ENCODE measurements around the gene NAA30. TPM values are rescaled to one million over a fixed set of nuclear protein-coding genes. Genes with fewer than 3 reads are reported as not detected.

The NAA30 gene
- total RNA-seq, 1 experiment from 2014 or later: 14.0 TPM

DNA sequence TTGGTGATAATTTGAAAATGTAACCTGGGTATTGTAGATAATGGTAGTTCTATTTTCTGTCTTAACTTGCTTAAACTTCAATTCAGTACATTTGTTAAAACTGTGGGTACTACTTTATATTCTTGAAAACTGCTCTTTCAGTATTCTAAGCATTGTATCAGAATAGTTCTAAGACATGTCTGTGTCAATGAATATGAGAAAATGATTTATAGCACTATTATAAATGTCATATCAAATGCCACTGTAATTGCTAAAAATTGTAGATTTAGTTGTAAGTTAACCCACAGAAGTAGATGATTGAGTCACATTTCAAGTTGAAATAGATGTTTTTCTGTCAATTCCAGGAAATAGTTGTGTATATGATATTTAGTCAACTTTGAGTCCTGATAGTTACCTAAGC is 2.4 kb downstream of the NAA30 start (continued):
- TF ChIP-seq ZBTB33 (IDR thresholded peaks at IDR 0.05; ENCODE audit: extremely low read depth, insufficient replicate concordance, low read length): no peak

DNA sequence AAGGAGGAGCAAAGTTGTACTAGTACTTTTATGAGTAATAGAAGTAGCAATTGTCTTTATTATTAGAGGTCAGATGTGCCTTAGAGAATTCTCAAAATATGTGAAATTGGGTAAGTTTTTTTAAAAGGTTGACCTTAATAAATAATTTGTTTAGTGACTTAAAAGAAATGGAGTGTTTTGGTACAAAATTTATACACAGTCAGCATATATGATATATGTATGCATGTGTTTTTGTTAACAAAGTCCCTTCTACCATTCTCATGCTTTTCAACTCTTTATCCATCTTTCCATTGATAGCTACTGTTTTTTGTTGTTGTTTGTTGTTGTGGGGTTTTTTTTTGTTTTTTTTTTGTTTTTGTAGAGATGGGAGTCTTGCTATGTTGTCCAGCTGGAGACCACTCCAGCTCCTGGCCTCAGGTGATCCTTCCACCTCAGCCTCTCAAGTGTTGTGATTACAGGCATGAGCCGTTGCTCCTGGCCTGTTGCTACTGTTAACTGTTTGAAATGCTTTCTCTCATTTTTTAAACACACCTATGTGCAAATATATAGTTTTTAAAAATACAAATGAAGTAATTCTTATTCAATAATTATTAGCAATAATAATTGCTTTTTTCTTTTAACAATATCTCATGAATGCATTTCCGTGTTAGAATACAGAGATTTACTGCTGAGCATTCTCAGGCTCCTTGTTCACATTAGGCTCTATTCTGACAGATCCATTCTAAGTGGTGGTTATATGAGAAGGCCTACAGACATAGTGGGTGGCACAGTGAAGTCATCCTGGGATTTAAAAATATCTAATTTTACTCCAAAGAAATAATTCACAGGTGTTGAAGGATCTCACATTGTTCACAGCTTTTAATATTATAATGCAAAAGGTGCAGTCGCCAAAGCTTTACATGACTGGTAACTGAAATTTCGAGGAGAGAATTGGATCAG is 10.4 kb downstream of the NAA30 start:
- ChIA-PET RAD21 (ENCODE audit: low non-redundant PET in 1 of 2, low total read pairs in 2 of 2, uncharacterized antibody in 2 of 2, unreplicated experiment in 2 of 2) (no interaction called here), CTCF (no interaction called here), POLR2A (interaction anchor here (1.5 kb wide), 1 partner anchor 10 kb away, joined by 4 read pairs; the partner anchor contains the start of gene NAA30)
- no peaks in the 10 kb centered on the region for H3K9me3 ChIP-seq (ENCODE audit: control insufficient read depth in 1 of 2, insufficient read depth in 1 of 2, low read depth in 1 of 2, low read length in 2 of 2)
- H3K27ac ChIP-seq (ENCODE audit: low read depth, low read length): no peak overlapping the region
- no peak for TF ChIP-seq EZH2 (IDR thresholded peaks at IDR 0.05)
- TF ChIP-seq, protein P1, sequence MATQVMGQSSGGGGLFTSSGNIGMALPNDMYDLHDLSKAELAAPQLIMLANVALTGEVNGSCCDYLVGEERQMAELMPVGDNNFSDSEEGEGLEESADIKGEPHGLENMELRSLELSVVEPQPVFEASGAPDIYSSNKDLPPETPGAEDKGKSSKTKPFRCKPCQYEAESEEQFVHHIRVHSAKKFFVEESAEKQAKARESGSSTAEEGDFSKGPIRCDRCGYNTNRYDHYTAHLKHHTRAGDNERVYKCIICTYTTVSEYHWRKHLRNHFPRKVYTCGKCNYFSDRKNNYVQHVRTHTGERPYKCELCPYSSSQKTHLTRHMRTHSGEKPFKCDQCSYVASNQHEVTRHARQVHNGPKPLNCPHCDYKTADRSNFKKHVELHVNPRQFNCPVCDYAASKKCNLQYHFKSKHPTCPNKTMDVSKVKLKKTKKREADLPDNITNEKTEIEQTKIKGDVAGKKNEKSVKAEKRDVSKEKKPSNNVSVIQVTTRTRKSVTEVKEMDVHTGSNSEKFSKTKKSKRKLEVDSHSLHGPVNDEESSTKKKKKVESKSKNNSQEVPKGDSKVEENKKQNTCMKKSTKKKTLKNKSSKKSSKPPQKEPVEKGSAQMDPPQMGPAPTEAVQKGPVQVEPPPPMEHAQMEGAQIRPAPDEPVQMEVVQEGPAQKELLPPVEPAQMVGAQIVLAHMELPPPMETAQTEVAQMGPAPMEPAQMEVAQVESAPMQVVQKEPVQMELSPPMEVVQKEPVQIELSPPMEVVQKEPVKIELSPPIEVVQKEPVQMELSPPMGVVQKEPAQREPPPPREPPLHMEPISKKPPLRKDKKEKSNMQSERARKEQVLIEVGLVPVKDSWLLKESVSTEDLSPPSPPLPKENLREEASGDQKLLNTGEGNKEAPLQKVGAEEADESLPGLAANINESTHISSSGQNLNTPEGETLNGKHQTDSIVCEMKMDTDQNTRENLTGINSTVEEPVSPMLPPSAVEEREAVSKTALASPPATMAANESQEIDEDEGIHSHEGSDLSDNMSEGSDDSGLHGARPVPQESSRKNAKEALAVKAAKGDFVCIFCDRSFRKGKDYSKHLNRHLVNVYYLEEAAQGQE (IDR thresholded peaks at IDR 0.05; ENCODE audit: low read depth): no peak
- no peak for TF ChIP-seq TCF7L2 (IDR thresholded peaks at IDR 0.05; ENCODE audit: borderline replicate concordance, extremely low read depth, insufficient read depth, insufficient read length)
- TF ChIP-seq SRF (IDR thresholded peaks at IDR 0.05; ENCODE audit: low read depth): no peak
- no peak for TF ChIP-seq POLR2AphosphoS5 (IDR thresholded peaks at IDR 0.05; ENCODE audit: low read depth, low read length)
- TF ChIP-seq YY1 (IDR thresholded peaks at IDR 0.05; ENCODE audit: extremely low read depth, insufficient replicate concordance, low read depth, low read length): no peak
- no peak for TF ChIP-seq ZBTB33 (IDR thresholded peaks at IDR 0.05; ENCODE audit: extremely low read depth, insufficient replicate concordance, low read length)
- no peak for TF ChIP-seq RAD21 (IDR thresholded peaks at IDR 0.05; ENCODE audit: low read depth)
- no peak for TF ChIP-seq ELF1 (IDR thresholded peaks at IDR 0.05; ENCODE audit: borderline replicate concordance, low read depth)
- no peaks in the 10 kb centered on the region for H3K4me1 ChIP-seq (ENCODE audit: control insufficient read depth in 1 of 2, insufficient read depth in 2 of 2, low read length in 2 of 2)
- H3K36me3 ChIP-seq (ENCODE audit: control insufficient read depth in 1 of 2, insufficient read depth in 2 of 2, low read length in 2 of 2): peaks cover 6 to 10% of the 10 kb centered on the region in 2 experiments; a peak in 2 of 4 replicates
- no peak overlapping the region for H3K4me3 ChIP-seq (replicated peaks in 1 of 2; ENCODE audit: low read depth in 1 of 2, low read length in 2 of 2)
- ATAC-seq (no peak), DNase-seq (ENCODE audit: low read depth, low spot score) (no peak)
- intact Hi-C loops (cut with micrococcal nuclease): no loop called here
- no peaks in the 10 kb centered on the region for H3K27me3 ChIP-seq (ENCODE audit: insufficient read depth, low read length)
- H3K9me2 ChIP-seq (ENCODE audit: insufficient read depth): no peaks in the 10 kb centered on the region
- no peak overlapping the region for H3K4me2 ChIP-seq (ENCODE audit: low read length)
- no peak overlapping the region for H2AFZ ChIP-seq (ENCODE audit: low read depth, low read length, poor library complexity, severe bottlenecking)
- no TSS peak for BruUV-seq (replicated peaks)
- H4K20me1 ChIP-seq (ENCODE audit: insufficient read depth): no peaks in the 10 kb centered on the region; the same call in 1 of the 2 replicates
- no peak overlapping the region for H3K9ac ChIP-seq (ENCODE audit: low read length)
- peaks cover 34% of the 10 kb centered on the region for H3K79me2 ChIP-seq (ENCODE audit: insufficient read depth, low read length)
